Measurements from ENCODE around the gene P3H1. TPM values are rescaled to one million over a fixed set of nuclear protein-coding genes. Genes with fewer than 3 reads are reported as not detected.
A peak's percentile ranks its signal among the peaks of the same experiment; 100 is the strongest.

P3H1 gene
- total and polyA plus RNA-seq, 2 of the 13 experiments (the other 11 are each of a cell fraction or from before 2014, with no cell fraction given): 64.6 to 120 TPM

DNA sequence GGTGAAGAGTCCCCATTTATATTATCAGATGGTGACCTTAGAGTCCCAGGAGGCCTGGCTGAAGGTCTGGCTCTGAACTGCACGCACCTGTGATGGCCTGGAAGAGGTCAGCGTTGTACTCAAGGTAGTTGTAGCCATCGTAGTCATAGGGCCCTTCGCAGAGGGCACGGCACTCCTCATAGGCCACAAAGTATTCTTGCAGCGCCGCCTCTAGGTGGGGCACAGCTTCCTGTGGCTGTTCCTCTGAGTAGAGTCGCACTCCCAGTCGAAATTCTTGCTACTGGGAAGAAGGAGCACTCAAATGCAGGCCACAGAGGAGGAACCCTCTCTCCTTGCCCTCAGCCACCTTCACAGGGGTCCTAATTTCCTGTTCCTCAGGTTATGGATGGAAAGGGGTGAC, 7.7 kb downstream of the P3H1 start:
- no peaks in the 10 kb centered on the region for H4K20me1 ChIP-seq (ENCODE audit: insufficient read depth, low read length)
- BruUV-seq (replicated peaks): no TSS peak

More for the DNA sequence above, 7.7 kb downstream of the P3H1 start:
- no peaks in the 10 kb centered on the region for H3K27me3 ChIP-seq (ENCODE audit: control insufficient read depth in 1 of 2, insufficient read depth in 2 of 2, low read length in 2 of 2)
- H3K9ac ChIP-seq (ENCODE audit: insufficient read depth, low read depth, low read length): no peak overlapping the region
- WGBS (ENCODE audit: low lambda C conversion rate): 90% methylated on average over 4 of the region's 9 CpGs
- H3K4me1 ChIP-seq (ENCODE audit: insufficient read depth, low read length): peaks cover 22% of the 10 kb centered on the region
- in situ Hi-C loops (cut with HindIII; ENCODE audit: extremely low pct_ligation_motif_present, low pct_unique_long_range_greater_than_20kb): no loop called here
- H3K4me2 ChIP-seq (ENCODE audit: low read depth, low read length): no peak overlapping the region
- DNase-seq (ENCODE audit: low spot score) (no peak), ATAC-seq (no peak), FAIRE-seq (no peak)
- TF ChIP-seq, protein P1, sequence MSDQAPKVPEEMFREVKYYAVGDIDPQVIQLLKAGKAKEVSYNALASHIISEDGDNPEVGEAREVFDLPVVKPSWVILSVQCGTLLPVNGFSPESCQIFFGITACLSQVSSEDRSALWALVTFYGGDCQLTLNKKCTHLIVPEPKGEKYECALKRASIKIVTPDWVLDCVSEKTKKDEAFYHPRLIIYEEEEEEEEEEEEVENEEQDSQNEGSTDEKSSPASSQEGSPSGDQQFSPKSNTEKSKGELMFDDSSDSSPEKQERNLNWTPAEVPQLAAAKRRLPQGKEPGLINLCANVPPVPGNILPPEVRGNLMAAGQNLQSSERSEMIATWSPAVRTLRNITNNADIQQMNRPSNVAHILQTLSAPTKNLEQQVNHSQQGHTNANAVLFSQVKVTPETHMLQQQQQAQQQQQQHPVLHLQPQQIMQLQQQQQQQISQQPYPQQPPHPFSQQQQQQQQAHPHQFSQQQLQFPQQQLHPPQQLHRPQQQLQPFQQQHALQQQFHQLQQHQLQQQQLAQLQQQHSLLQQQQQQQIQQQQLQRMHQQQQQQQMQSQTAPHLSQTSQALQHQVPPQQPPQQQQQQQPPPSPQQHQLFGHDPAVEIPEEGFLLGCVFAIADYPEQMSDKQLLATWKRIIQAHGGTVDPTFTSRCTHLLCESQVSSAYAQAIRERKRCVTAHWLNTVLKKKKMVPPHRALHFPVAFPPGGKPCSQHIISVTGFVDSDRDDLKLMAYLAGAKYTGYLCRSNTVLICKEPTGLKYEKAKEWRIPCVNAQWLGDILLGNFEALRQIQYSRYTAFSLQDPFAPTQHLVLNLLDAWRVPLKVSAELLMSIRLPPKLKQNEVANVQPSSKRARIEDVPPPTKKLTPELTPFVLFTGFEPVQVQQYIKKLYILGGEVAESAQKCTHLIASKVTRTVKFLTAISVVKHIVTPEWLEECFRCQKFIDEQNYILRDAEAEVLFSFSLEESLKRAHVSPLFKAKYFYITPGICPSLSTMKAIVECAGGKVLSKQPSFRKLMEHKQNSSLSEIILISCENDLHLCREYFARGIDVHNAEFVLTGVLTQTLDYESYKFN (CRISPR knock-in tag; conservative IDR thresholded peaks at IDR 0.05): no peak
- TF ChIP-seq ZNF354B (CRISPR knock-in tag; IDR thresholded peaks at IDR 0.05) (no peak), ZNF629 (CRISPR knock-in tag; conservative IDR thresholded peaks at IDR 0.05) (no peak)
- TF ChIP-seq, protein P2, sequence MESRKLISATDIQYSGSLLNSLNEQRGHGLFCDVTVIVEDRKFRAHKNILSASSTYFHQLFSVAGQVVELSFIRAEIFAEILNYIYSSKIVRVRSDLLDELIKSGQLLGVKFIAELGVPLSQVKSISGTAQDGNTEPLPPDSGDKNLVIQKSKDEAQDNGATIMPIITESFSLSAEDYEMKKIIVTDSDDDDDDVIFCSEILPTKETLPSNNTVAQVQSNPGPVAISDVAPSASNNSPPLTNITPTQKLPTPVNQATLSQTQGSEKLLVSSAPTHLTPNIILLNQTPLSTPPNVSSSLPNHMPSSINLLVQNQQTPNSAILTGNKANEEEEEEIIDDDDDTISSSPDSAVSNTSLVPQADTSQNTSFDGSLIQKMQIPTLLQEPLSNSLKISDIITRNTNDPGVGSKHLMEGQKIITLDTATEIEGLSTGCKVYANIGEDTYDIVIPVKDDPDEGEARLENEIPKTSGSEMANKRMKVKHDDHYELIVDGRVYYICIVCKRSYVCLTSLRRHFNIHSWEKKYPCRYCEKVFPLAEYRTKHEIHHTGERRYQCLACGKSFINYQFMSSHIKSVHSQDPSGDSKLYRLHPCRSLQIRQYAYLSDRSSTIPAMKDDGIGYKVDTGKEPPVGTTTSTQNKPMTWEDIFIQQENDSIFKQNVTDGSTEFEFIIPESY (CRISPR knock-in tag; IDR thresholded peaks at IDR 0.05): peak; percentile 97
- TF ChIP-seq, protein P3, sequence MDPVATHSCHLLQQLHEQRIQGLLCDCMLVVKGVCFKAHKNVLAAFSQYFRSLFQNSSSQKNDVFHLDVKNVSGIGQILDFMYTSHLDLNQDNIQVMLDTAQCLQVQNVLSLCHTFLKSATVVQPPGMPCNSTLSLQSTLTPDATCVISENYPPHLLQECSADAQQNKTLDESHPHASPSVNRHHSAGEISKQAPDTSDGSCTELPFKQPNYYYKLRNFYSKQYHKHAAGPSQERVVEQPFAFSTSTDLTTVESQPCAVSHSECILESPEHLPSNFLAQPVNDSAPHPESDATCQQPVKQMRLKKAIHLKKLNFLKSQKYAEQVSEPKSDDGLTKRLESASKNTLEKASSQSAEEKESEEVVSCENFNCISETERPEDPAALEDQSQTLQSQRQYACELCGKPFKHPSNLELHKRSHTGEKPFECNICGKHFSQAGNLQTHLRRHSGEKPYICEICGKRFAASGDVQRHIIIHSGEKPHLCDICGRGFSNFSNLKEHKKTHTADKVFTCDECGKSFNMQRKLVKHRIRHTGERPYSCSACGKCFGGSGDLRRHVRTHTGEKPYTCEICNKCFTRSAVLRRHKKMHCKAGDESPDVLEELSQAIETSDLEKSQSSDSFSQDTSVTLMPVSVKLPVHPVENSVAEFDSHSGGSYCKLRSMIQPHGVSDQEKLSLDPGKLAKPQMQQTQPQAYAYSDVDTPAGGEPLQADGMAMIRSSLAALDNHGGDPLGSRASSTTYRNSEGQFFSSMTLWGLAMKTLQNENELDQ (CRISPR knock-in tag; IDR thresholded peaks at IDR 0.05; ENCODE audit: borderline replicate concordance): no peak
- no peak overlapping the region for H3K4me3 ChIP-seq (replicated peaks in 1 of 3; ENCODE audit: insufficient read depth in 1 of 3, low read depth in 2 of 3, low read length in 3 of 3)
- intact Hi-C loops (cut with micrococcal nuclease; ENCODE audit: unreplicated experiment): no loop called here
- no peaks in the 10 kb centered on the region for H3K9me3 ChIP-seq (ENCODE audit: low read length)
- no peak overlapping the region for H2AFZ ChIP-seq (ENCODE audit: low read length)
- H3K27ac ChIP-seq (ENCODE audit: extremely low read length, insufficient read depth, low read length): no peak overlapping the region
- H3K79me2 ChIP-seq (ENCODE audit: insufficient read depth, low read length): peaks cover 6% of the 10 kb centered on the region
- H3K36me3 ChIP-seq (replicated peaks in 1 of 2; ENCODE audit: control insufficient read depth in 1 of 2, insufficient read depth in 2 of 2, low read length in 2 of 2): peaks cover 21 to 62% of the 10 kb centered on the region in 2 experiments
- ChIA-PET POLR2A (no interaction called here), CTCF (ENCODE audit: low intra/inter-chr PET ratio, low total read pairs) (no interaction called here)

All from HepG2 (cell line).